Left colon (tissue), 2 donors: ENCODE results near the gene GRAP. TPM values are rescaled to one million over a fixed set of nuclear protein-coding genes. Genes with fewer than 3 reads are reported as not detected.
"Not testable (repeated sequence)": the region's sequence is repeated elsewhere in the genome, so short reads cannot be mapped to it uniquely, and the experiment has no call there.

Experiments
- ATAC-seq: fragments of 200-7000 bp; cut with Tn5 transposase; one replicate; pipeline ENCODE4 v1.9.1; 2020; ENCODE audit warnings: mild to moderate bottlenecking, moderate library complexity
- DNase-seq, 2 donors: peaks; one replicate each; pipeline ENCODE4 v3.0.0-alpha.2; 2020
- intact Hi-C, 2 donors: fragments of 100-400 bp; cut with DNase I in 1 of 2; cut with micrococcal nuclease in 1 of 2; formaldehyde crosslinking; loops; one replicate each; pipeline versions ENCODE4 v1.11.2 to v1.14.0; 2022; cut with DNase I, micrococcal nuclease
- total RNA-seq, 2 donors: library from RNA; stranded (reverse); fragmentation: NEBNext Ultra II Directional; extraction: Animal tissue kit (Norgen Biotek cat#: 25700); gene quantifications; one replicate each; pipeline ENCODE4 v1.2.1, GENCODE V29; 2021
- donor health status: DM: no; HTN: no; CAD: no.
- donor health status: DM: yes; HTN: yes; CAD: no.

The GRAP gene
- total RNA-seq, 2 donors from 2014 or later, result 0.79 to 1.5 TPM

DNA sequence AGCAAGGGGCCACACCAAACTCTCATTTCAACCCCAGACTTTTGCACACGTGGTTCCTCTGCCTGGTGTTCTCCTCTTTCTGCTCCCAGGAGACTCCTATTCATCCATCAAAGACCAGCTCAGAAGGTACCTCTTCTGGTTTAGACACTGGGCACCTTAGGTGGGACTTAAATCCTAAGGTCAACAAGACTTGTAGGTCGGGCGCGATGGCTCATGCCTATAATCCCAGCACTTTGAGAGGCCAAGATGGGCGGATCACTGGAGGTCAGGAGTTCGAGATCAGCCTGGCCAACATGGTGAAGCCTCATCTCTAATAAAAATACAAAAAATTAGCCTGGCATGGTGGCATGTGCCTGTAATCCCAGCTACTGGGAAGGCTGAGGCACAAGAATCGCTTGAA lies 753 bp upstream of the GRAP start:
- peak in 1 of 2 donors; percentile 20 for DNase-seq
- ATAC-seq, intact Hi-C loops: not testable (repeated sequence)

DNA sequence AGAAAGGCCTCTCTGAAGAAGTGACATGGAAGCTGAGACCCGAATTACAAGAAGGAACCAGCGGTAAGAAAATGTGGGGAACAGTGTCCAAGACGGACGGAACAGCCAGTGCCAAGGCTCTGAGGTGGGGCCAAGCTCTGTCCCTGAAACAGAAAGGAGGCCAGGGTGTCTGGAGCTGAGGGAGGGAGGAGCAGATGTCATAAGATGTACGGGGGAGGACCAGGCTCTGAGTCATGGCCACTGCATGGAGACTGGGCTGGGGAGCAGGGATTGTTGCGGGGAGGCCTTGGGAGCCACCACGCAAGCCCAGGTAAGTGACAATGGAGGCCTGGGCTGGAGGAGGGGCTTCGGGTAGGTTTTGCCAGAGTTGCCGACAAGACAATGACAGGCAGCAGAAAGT lies 2.1 kb downstream of the GRAP start:
- ATAC-seq, DNase-seq, intact Hi-C loops: not testable (repeated sequence)

DNA sequence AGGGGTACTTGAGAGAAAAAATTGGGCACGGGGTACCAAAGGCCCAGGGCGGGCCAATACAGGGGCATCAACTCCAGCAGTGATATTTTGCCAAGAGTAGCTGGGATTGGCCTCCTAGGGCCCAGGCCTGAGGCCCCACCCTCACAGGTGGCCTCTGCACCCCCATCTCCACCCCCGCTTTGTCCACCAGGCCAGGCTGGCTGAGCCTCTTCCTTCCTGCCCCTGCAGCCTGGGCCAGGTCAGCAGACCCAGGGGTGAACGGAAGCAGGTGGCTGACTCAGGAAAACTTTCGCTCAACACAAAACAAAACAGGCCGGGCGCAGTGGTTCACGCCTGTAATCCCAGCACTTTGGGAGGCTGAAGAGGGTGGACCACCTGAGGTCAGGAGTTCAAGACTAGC lies 3.7 kb downstream of the GRAP start:
- ATAC-seq, DNase-seq, intact Hi-C loops: not testable (repeated sequence)

DNA sequence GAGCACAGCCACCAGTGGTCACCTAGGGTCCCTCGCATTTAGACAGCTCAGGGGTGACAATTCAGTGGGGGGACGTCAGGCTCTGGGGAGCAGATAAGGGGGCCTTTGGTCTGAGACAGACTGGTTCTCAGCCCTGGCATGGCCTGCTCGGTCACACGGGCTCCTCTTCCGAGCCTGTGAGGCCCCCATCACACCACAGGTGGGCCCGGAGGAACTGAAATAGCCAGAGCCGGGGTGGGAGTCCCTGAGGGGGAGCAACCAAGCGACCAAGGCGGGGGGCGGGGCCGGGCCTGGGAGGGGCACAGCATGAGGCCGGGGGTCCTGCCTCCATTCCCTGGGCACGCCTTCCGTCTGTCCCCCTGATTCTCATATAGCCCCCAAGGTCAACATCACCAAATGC lies 4.4 kb downstream of the GRAP start:
- intact Hi-C loops, DNase-seq, ATAC-seq: not testable (repeated sequence)

DNA sequence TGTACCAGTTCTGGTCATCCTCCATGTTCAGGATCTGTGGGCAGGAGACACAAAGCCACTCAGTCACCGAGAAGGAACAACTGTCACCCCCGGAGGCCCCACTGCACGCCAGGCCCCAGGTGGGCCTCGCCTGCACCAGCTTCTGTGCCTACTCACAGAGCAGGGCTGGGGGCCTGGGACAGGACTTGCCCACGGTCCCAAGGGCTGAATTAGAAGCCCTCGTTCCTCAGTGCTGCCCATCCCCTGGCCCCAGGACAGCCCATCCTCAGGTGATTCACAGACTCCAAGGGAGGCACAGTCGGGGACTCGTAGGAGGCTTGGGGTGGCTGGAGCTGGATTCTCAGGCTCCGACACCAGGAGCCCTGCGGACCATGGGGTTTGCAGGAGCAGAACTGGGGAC lies 4.9 kb downstream of the GRAP start:
- ATAC-seq, intact Hi-C loops, DNase-seq: not testable (repeated sequence)

DNA sequence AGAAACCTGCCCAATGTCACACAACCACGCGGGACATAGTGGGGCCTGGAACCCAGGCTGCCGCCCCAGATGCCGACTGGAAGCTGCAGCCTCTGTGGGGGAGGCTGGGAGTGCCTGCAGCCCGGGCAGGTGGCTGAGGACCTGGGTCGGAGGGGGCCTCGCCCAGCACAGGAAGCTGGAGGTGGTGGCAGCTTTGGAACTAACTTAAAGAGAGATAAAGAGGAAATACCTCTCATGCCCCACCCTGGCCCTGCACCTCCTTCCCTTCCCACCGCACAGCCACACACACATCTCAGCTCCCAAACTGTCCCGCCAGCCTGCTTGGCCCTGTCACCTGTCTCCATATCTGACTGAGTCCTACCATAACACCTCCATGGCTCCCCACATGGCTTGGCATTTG lies 6.4 kb downstream of the GRAP start:
- DNase-seq, ATAC-seq, intact Hi-C loops: not testable (repeated sequence)

DNA sequence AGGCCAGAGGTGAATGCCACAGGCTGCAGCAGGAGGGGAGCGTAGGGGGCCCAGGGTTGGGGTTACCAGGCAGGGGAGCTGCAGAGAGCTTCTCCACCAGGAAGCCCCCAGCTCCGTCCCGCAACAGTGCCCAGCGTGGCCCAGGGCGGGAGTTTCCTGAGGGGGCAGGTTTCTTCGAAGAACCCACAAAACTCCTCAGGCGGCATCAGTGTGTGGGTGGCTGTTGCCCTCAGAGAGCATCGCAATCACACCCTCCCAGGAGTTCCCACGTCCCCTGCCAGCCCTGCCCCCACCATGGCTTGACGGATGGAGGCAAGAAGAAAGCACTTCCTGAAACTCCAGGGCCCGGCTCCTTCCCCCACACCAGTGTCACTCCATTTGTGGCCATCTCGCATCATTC lies 8.0 kb downstream of the GRAP start:
- DNase-seq, intact Hi-C loops, ATAC-seq: not testable (repeated sequence)

DNA sequence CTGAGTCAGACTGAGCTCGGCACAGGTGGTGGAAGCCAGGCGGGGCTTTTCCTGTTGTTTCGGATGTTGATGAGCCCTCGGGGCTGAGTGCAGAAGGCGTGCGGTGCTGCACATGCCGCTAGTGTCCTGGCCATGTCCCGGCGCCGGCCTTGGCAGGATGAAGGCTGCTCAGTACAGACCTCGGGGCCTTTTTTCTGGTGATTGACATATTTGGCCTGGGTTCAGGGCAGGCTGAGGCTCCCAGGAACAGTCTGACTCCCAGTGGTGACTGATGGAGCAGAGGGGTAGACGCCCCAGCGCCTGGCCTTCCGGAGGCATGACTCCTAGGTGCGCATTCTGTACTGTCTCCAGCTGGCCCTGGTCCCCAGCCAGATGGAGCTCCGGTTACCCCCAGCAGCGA lies 8.8 kb downstream of the GRAP start:
- ATAC-seq, result peak; percentile 50
- intact Hi-C loops, DNase-seq: not testable (repeated sequence)

DNA sequence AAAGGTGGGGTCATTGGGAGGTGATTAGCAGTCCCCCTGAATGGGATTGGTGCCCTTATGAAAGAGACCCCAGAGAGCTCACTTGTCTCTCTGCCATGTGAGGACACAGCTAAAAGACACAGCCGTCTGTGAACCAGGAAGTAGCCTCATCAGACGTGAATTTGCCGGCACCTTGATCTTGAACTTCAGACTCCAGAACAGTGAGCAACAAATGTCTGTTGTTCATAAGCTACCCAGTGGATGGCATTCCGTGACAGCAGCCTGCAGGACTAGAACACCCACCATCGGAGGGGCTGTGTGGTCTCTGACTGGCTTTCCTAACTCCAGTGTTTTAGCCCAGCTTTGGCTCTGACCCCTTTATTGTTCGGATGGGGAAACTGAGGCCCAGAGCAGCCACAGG lies 9.2 kb downstream of the GRAP start:
- DNase-seq, intact Hi-C loops: not testable (repeated sequence)
- peak; percentile 81 for ATAC-seq

DNA sequence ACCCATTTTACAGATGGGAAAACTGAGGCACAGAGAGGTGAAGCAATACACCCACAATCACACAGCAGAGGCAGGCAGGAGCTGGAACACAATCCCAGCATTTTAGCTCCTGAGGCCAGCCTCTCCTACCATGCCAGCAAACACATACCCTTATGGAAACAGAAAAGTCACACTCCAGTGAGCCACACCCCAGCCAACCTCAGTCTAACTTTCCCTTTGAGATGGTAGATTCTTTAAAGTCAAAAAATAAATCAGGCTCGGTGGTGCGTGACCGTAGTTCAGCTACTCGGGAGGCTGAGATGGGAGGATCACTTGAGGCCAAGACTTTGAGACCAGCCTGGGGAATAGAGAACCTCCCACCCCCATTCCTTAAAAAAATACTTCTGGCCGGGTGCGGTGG lies 10.6 kb downstream of the GRAP start:
- DNase-seq, ATAC-seq, intact Hi-C loops: not testable (repeated sequence)

DNA sequence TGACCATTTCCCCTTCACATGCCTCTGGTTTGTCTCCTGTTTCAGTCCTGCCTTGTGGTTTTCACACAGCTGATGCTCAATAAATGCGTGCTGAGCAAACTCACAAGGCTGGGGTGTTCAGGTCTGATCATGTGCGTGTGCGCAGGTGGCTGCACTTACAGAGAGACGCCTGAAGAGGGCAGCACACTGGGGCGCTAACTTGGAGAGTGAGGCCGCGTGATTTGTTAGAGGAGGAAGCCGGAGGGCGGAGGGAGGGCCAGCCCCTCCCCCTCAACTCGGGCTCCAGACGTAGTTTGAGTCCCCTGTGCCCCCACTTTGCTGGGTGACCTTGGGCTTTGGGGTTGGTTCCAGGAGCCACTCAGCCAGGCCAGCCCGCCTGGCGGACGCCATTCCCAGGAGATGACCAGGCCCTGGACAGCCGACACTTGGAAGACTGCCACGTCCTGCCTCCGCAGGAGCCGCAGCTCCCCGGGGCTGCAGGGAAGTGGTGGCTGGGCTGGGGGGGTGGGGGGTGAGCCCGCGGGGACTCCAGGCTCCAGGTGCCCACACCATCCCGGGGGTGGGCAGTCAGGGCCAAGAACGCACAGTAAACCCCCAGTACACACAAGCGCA lies 14.3 kb downstream of the GRAP start:
- DNase-seq, intact Hi-C loops: not testable (repeated sequence)
- peak; percentile 70 for ATAC-seq

DNA sequence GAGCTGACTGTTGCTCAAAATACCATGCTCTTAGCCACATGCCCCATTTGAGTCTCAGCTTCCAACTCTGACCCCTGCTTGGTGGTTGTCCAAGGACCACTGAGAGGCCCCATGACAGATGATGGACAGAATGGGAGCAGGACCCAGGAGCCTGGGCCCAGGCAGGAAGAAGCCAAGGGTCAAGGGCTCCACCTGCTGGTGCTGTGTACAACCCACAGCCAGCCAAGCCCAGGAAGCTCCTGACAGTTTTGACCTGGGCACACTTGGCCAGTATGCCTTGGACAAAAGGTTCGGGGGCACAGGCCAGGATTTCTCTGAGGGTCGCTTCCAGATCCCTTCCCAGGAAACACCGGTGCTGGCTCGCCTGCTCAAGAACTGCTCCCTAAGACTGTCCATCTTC lies 15.0 kb downstream of the GRAP start:
- peak; percentile 76 for ATAC-seq

DNA sequence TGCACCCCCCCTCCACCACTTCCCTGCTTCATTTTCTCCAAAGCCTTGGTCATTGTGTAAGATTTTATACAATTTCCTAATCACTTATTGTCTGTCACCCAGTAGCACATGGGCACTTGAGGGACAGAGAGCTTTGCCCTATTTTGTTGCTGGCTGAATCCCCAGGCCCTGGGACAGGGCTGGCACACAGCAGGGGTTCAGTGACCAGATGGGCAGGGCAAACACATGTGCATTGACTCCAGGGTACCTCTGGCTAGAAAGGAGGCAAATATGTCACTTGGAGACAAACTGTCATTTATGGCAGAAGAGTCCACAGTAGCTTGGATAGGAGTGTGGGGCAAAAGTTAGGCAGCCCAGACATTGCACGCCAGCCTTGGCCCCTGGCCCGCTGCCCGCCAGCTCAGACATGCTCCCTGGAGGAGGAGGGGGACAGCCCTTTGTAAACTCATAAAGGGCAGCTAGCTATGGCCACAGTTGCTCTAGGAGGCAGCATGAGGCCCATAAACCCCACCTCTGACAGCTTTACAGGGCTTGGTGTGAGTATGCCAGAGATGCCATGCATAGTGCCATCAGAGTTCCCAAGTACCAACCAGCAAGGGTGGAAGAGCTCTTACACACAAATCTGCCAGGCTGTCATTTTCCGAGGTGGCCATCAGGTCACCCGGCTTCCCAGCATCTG lies 15.8 kb downstream of the GRAP start:
- DNase-seq, intact Hi-C loops: not testable (repeated sequence)
- peak; percentile 54 for ATAC-seq

More for the DNA sequence above, 15.0 kb downstream of the GRAP start:
- intact Hi-C loops, result not testable (repeated sequence)
- DNase-seq, result peak; percentile 75 to 83

DNA sequence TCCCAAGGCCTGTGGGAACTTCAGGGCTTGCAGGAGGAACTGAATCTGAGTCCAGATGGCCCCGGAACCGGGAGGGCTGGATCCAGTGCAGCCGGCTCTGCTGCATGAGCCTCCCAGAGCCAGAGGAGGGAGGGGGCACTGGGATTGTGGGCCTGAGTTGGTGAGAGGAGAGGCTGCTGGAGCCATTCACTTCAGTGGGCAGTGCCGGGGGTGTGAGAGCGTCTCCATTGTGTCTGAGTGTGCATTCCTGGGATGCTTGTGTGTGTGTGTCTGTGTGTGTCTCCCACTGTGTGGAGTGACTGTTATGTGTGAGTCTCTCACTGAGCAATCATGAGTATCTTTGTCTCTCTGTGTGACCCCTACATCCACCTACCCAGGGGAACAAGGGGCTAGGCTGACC lies 17.0 kb downstream of the GRAP start:
- DNase-seq, ATAC-seq, intact Hi-C loops: not testable (repeated sequence)

DNA sequence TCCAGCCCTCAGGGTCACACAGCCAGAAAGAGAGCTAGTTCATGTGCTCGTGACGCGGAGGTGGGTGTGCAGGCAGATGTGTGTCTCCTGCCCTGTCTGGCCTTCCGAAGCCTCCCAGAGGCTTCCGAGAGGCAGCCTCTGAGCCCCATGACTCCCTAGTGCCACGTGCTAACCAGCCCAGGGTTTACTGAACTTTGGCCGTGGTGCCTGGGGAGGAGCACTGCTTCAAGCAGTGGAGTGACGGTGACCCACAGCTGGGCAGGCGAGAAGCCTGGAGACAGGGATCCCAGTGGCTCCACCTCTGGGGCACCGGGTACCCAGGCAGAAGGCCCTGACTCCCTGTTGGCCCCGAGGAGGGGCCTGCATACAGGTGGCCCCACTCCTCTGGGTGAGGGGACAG lies 18.1 kb downstream of the GRAP start:
- peak; percentile 66 for ATAC-seq
- intact Hi-C loops, DNase-seq: not testable (repeated sequence)

DNA sequence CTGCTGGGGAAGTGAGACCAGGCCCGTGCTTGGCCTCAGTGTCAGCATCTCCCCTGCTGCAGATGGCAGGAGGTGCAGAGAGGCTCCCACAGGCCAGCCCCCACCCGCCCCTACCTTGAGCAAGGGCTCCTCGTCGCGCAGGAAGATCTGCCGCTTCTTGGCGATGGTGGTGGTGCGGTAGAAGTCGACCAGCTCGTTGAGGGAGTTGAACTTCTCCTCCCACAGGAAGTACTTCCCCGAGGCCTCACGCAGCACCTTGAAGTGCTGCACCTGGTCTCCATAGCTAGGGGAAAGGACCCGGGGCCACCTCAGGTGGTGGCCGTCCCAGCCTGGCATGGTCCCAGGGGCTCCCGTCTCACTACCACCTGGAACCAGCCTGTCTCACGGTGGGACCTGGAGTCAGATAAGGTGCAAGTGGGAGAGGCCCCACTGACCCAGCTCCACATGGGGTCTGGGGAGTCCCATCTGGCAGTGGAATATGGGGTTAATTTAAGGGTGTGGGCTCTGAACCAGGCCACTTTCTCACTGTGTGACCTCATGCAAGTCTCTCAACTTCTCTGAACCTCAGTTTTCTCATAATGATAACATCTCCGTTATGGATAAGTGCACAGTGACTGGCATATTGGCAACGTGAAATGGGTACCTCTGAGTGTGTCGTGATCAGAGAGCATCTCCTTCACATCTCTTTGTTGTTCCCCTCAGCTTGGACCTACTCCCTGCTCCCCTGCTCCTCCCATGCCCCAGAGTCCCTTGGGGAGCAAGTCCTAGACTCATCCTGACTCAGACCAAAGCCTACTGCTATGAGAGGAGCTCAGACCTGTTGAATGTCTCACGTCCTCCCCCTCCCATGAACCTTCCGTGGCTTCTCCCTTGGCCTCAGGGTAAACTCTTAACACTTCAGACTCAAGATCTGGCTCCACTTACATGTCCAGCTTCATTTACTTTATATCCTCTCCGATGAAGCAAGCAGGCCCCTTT lies 22.4 kb downstream of the GRAP start:
- intact Hi-C loops, result no loop called here
- ATAC-seq (no peak), DNase-seq (peak; percentile 2 to 24)

DNA sequence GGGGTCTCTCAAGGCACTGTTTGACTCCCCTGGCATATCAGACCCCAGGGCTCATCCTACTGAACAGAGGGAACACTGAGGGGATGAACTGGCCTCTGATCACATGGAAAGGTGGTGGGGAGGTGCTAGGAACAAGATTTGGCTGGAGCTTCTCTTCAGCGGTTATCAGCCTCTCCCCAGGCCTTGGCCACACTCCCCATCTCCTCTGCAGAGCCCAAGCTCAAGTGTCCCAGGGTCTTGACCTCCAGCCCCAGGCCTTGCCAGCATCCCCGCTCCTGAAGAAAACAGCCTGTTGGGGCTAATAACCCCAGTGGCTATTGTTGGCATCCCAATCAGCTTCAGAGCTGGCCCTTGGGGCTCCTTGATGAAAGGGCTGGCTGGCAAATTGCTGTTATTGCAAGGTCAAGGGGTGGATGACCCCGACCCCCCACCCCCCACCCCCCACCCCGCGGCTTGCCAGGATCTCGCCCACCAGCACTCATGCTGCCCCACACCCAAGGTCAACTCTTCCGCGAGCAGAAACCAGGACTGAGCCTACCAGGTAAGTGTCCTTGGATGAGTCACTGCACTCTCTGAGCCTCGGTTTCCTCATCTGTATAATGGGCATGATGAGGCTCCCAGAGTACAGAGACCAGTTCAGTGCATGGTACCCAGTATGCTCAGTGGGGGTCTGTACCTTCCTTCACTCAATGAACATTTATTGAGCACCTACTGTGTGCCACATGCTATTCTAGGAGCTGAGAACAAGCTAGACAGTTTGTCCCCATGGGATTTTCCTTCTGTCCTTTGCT lies 23.4 kb downstream of the GRAP start:
- DNase-seq, result peak; percentile 2 to 12
- no peak for ATAC-seq
- intact Hi-C loops, result no loop called here

DNA sequence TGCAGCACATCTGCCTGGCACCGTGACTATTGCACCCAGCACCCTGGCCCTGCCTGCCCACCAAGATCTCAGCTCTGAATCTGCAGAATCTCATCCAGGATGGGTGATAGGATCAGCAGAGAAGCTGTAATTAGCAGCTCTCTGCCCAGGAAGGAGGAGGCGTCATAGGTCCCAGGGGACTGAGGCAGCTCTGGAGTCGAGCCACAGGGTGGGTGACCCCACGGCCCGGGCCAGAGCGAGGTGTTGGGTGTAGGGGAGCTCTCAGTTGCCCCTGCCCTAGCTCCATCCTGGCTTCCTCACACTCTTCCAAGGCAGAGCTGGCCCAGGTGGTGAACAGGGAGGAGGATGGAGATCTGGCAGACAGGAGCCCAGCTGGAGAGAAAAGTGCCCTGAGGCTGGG lies 24.0 kb downstream of the GRAP start:
- DNase-seq (no peak), ATAC-seq (no peak)
- intact Hi-C loops, result no loop called here
